HG02623 (cell line): ENCODE data around the gene PSMC5.
"Not testable (repeated sequence)": the region's sequence is repeated elsewhere in the genome, so short reads cannot be mapped to it uniquely, and the experiment has no call there.

Source experiments
- ATAC-seq: cut with Tn5 transposase; IDR thresholded peaks from one replicate; pipeline ENCODE4 v1.9.1; 2021; ENCODE audit warnings: moderate library complexity; ENCODE audit not compliant: unreplicated experiment

PSMC5 gene

DNA sequence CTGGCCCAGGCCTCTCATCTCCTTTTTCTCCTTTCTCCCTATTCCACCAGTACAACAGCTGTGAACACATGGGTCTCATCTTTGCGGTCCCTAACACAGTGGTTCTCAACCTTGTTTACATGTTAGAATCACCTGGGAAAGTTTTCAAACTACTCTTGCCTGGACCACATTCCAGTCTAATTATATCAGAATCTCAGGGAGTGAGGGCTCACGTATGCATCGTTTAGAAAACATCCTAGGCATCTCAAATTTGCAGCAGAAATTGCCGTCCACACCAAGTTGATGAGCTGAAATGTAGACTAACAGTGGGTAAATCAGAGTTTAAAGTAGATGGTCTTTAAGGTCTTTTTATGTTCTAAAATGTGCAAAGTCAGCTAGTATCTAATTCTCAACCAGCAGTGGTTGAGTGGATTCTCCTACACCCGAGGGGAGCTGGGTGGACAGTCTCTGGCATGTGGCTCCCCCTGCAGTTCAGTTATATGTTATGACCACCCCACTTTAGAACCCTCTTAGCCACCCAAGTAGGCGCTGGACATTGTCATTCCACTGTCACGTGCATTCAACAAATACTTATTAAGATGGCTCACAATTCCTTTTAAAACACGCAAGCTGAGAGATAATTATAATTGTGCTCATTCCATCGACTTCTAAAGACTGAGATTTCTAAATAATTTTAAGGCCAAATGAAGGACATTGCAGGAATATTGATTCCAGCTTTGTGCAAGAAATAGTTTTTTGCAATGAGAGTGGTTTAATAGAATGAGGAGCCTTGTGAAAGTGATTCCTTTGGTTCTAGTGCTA lies 42.5 kb downstream of the PSMC5 start:
- not testable (repeated sequence) for ATAC-seq

DNA sequence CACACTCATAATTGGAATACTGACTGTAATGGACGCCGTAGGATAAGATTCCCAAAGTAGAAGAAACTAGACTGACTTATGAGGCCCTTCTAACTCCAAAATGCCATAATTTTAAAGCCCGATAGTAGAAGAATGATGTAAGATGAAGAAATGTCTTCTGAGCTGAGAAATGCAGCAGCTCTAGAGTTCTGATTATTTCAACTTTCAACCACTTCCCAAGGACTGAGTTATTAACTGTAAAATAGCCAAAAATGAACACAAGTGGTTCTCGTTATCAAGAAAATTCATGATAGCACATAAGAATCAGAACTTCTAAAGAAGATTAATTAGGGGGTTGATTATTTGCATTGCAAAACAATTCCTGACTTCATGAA lies 43.0 kb downstream of the PSMC5 start:
- not testable (repeated sequence) for ATAC-seq

DNA sequence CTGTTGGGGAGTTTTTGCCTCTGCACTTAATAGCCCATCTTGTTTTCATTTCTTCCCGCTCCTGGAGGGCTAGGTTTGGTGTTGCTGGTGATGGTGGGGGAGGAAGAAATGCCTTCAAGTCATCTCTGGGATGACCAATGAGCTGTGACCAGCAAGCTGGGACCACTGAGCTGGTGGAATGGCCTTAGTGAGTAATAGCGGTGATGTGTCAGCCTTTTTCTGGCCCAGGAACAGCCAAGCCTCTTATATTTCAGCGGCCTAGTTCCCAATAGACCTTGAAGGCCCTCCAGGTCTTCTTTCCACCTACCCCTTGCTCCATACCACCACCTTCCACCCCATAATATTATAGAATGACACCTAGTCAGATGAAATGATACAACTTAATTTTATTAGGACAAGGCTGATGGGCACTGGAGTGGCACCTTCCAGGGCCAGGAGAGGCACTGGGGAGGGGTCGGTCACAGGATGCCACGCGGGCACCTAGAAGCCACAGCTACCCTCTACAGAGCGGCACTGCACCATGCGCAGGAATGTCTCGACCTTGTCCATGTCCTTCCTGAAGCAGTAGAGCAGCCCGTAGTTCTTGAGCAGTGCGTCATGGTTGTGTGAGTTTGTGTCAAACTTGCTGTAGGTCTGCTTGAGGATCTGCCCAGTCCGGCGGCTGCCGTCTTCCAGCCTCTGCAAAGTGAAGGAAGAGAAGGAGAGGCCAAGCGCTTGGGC lies 44.6 kb downstream of the PSMC5 start:
- ATAC-seq: not testable (repeated sequence)

DNA sequence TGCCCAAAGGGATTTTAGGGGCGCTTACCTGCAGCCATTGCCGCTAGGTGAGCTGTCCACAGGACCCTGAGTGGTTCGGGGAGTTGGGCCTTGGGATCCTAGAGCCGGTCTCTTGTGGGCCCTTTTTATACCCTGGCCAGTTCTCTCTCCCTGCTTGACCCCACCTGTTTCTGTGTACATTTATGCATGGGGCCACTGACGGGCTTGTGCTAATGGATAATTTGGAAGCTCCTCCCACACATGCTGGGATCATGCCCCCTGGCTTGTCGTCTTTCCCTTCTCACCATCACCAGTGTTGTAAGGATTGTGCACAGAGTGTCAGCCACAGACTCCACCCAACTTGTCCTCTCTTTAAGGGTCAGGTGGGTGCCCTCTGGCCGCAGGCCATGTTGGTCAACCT lies 46.3 kb downstream of the PSMC5 start, which contains the start of gene CSH2:
TSS of gene CSH2 (minus strand) at position 101 of the 400 bp plus-strand sequence. CDS start at position 38, 63 bp downstream.
- not testable (repeated sequence) for ATAC-seq

DNA sequence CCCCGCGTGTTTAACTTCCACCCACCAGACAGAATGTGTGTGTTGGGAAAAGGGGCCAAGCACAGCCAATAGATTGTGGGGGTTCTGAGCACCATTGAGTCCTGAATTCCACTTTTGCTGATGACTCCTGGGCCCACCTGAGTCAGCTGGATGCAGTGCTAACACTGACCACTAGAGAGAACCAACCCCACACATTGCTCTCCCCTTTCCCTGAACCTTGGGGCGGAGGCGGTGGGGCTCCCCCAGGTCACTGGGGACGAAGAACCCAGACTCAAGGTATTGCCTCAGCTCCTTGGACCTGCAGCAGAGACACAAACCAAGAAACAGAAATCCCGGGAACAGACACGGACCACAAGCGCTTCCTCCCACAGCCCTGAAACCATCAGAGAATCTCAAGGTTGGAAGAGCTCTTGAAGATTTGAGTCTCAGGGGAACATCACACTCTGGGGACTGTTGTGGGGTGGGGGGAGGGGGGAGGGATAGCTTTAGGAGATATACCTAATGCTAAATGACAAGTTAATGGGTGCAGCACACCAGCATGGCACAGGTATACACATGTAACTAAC lies 46.9 kb downstream of the PSMC5 start:
- not testable (repeated sequence) for ATAC-seq

DNA sequence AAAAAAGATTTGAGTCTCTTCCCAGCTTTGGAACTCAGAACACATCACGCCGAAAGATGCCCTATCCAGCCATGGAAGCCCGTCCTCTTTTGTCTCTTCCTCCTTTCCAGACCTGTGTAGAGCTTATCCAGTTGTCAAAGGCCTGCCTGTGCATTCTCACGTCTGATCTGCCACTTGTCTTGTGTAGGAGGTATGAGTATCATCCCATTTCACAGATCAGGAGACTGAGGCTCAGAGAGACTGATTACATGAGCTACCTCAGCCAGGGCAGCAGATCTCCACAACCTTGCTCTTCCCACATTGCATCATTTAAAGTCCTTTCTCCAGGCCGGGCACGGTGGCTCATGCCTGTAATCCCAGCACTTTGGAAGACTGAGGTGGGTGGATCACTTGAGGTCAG lies 47.5 kb downstream of the PSMC5 start:
- ATAC-seq: not testable (repeated sequence)

DNA sequence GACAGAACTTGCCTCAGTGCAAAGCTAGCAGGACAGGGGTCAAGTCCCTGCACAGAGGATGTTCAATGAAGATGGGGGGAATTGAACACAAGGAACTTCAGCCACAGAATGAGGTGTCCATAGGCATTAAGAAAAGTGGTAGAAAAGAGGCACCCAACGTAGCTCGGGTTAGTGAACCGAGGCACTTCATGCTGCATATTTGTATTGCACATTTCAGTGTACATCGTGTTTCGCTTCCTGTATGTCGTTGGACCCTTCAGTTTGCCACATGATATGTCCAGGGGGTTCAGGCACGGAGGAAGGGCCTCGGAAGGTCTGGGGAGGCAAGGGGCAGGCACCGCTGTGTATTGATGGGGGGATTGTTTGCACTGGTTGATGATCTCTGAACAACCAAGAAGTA lies 51.2 kb downstream of the PSMC5 start:
- ATAC-seq: not testable (repeated sequence)

DNA sequence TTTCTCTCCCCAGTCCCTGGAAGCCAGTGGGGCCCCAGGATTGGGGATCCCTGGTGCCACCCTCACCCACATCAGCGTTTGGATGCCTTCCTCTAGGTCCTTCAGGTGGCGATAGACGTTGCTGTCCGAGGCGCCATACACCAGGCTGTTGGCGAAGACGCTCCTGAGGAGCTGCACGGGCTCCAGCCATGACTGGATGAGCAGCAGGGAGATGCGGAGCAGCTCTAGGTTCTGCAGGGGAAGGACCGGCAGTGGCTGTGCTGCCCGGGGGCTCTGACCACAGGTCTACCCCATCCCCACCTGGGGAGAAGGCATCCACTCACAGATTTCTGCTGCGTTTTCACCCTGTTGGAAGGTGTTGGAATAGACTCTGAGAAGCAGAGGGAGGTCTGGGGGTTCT lies 53.5 kb downstream of the PSMC5 start:
- no peak for ATAC-seq

DNA sequence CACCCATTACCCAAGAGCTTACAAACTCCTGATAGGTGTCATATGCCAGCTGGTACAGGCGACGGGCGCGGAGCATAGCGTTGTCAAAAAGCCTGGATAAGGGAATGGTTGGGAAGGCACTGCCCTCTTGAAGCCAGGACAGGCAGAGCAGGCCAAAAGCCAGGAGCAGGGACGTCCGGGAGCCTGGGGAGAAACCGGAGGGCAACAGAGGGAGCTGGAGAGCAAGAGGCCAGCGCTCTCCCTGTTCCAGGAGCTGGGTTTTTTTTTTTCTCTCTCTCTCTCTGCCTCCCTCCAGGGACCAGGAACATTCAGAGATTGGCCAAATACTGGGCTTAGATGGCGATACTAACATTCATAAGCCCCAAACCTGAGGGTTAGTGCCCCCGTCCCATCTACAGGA lies 54.1 kb downstream of the PSMC5 start:
- ATAC-seq: not testable (repeated sequence)
